NCI-H345 treated with DMSO at 0.1 percent for 48 hours (cell line): Measurements from ENCODE around the gene CTNND1.
"Not testable (repeated sequence)": the region's sequence is repeated elsewhere in the genome, so short reads cannot be mapped to it uniquely, and the experiment has no call there.

Source experiments
- DNase-seq: peaks from one replicate; lab custom pipeline; 2025; ENCODE audit not compliant: unreplicated experiment; lab: John Stamatoyannopoulos, UW

The CTNND1 gene

DNA sequence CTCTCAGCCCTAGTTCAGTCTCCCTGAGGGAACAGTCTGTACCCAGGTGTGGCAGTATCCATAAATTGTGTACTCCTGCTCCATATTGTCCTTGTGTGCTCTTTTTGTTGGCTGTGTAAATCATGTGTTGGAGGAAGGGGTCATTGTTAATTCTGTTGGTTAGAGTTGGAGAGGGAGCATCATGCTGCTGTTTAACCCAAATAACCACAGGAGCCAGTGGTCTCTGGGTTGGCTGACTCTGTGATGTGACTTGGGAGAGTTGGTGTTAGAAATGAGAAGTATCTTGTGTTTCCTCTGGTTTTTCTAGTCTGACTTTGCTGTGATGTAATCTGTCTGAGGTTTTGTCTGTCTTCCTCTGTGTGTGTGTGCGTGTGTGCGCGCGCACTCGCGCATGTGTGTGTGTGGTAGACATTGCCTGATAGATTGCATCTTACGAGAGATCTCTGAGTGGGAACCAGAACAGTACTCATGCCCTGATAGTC, 30.5 kb downstream of the CTNND1 start:
- no peak for DNase-seq

DNA sequence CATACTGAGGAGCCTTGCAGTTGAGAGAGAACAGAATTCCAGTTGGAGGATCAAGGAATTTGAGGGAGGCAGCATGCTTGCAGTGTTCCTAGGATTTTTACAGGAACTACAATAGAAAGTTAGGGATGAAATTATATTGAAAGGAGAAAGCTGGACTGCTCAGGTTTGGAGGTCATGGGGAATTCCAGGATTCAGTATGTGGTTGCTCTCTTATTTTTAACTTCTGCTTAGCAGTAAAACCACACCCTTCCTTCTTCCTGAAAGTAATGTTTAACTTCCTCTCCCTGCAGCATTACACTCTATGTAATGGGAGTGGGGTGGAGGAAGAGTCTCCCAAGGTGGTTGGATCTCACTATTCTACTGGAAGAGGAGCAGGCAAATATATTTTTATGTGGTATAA, 31.3 kb downstream of the CTNND1 start:
- DNase-seq: no peak

DNA sequence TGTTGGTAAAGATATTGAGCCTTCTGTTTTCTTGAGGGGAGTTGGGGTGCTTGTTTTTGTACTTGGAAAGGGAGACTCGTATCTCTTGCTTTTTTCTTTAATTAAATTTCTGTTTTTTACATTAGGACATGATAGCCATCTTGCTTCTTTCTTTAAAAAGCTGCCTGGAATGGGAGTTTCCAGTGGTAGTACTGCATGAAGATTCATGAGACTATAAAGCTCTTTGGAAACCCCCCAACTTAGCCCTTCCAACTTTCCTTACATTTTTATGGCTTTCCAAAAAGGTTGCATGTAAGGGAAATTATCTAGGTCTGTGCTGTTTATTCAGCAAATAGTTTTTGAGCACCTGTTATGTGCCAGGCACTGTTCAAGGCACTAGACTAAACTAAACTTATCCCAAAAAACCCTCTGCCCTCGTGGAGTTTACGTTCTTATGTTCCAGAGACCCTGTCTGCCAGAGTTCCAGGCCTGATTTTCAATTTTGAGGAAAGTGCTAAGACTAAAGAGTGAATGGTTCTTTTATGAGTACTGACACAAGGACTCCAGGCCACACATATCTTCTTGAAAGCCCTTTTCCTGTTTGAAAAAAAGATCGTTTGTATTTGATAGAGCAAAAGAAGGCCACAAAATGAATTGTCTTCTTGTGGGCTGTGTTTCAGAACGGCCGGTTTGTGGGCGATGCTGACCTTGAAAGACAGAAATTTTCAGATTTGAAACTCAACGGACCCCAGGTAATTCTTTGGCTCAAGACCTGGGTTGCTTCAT, 31.9 kb downstream of the CTNND1 start:
- no peak for DNase-seq

DNA sequence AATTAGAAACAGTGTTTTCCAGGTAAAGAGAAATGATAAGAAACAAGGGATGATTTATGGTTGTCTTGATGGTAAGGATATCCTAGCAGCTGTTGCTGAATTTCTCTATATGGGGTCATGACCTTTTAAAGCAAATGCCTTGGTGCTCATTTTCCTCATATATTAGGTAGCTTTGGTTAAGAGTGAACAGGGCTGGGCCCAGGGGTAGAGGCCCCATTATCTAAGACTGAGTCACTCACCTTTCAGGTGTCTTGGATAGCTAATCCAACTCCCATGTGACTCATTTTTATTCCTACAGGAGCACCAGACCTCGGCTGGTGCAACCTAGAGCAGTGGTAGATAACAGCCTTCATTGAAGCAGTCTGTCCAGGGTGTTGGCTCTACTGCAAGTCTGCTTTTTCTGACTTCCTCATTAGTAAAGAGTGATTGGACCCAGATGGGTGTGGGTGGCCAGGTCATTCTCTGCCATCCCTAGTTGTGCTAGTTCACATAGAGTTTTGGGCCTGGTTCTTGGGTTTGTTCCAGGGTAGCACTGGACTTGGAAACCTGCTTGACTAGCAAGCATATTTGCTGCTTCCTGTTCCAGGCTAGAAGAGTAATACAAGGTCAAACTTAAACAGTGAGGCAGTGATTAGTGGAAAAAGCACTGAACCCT, 37.4 kb downstream of the CTNND1 start:
- no peak for DNase-seq

DNA sequence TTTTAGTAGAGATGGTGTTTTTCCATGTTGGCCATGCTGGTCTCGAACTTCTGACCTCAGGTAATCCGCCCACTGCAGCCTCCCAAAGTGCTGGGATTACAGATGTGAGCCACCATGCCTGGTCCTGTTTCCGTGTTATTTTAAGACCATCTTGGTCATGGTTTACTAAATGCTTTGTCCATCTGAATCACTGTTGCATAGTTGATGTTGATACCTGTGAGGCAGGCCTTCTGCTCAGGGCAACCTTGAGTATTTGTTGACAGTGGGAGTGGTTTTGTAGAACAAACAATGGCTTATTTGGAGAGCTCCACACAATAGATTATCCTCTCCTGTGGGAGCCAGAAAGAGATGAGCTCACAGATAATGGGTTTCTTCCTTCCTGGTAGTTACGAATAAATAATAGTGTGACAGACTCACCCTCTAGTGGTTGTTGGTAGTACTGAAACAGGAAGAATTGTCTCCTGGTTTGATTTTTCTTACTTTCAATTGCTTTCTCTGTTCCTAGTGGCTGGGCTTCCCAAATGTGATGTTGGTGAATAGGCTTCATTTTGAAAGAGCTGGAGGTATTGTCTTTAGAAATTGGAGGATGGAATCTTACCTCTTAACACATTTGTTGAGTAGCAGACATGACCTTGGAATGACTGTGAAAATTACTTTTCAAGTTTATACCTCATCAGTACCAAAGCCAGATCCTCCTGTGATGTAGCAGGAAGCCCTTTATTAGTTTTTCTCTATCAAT, 39.0 kb downstream of the CTNND1 start:
- peak; percentile 98 for DNase-seq

DNA sequence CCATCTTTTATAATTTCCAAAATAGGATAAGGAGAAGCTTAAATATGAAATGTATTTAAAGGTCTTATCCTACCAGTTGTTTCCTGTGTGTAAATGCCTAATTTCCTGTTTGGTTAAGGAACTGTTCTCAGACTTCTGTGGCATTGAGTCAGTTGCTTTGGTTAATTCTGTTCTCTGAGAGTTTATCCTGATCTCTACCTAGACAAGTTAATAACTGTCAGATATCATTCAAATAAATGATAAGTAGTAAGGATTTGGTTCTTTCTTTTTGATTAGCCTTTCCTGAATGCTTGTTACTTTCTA, 39.5 kb downstream of the CTNND1 start:
- no peak for DNase-seq

DNA sequence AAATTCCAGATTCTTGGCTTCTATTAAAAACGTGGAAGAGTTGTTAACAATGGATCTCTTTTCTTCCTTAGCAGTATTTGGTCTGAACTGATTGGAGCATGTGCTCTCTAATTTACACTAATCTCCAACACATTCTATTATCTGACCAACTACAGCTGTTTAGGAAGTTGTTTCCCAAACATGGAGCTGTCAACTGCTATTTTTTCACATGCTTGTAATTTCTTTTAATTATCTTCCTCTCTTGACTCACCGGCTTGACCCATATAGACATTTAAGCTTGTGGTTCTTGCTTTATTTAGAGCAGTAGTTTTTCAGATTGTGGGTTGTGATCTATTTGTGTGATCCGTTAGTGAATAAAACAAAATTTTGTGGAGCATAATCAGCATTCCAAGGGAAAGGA, 40.8 kb downstream of the CTNND1 start:
- DNase-seq: no peak

DNA sequence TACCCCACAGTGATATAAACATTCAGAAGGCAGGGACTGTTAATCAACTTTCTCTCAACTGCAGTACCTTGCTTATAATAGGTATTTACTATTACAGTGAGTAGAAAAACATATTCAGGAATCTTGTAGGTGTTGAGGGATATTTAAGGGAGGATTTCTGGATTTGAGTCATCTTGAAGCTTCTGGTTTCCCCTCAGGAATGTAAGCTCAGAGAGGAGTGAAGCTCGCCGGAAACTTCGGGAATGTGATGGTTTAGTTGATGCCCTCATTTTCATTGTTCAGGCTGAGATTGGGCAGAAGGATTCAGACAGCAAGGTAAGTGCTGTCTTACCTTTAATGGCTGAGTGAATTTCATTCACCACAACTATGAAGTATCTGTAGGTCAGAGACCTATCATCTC, 42.9 kb downstream of the CTNND1 start:
- DNase-seq: no peak

DNA sequence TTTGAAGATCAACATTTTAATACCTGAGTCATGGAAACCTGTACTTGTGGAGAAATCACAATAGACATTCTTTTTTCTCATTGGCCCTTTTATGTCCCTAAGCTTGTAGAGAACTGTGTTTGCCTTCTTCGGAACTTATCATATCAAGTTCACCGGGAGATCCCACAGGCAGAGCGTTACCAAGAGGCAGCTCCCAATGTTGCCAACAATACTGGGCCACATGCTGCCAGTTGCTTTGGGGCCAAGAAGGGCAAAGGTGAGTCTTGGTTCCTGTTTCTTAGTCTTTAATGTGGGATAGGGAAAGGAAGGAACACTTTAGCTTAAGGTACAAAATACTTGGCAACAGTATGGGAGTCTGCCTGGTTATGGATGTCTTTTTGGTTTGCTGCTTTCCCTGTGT, 44.2 kb downstream of the CTNND1 start:
- no peak for DNase-seq

DNA sequence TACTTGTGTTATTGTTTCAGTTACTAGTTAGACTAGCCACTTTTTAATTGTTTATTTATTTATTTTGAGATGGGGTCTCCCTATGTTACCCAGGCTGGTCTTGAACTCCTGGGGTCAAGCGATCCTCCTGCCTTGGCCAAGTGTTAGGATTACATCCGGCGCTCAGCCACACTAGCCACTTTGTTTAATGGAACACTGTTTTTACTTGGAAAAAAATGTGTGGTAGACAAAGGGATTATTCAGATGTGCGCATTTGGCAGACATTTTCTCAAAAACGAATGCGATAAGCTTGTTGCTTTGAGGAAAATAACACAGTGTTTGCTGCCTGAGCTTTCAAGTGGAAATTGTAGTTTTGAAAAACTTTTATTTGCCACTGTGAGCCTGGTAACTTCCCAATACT, 51.0 kb downstream of the CTNND1 start:
- DNase-seq: no peak

DNA sequence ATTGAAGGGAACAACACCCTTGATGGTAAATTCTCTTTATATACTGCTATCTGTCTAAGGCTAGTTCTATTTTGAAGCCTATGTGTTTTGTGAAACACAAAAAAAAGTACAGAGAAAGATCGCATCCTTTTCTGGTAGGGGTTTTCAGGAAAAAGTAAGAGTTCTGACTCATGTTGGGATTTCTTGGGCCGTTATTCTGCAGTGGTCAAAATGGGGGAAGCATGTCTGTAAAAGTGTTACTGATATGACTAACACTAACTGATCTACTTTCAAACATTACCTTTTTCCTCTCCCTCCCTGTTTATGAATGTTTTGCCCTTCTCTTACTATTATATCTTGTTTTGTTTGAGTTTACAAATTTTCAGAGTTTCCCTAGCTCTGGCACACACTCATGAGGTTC, 53.9 kb downstream of the CTNND1 start:
- DNase-seq: no peak

DNA sequence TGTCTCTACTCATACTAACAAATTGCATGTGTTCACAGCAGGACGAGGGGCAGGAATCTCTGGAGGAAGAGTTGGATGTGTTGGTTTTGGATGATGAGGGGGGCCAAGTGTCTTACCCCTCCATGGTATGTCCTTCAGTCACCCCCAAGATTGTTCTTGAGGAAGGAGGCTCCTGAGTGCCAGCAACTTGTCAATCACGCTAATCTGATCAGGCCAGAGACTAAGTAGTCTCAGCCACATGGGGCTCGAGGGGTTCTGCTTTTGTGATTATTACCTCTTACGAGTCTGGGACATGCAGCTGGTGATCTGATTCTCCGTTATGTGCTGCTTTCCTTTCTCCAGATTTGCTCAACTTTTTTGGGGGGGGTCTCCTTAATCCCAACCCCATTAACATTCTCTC, 54.3 kb downstream of the CTNND1 start:
- no peak for DNase-seq

DNA sequence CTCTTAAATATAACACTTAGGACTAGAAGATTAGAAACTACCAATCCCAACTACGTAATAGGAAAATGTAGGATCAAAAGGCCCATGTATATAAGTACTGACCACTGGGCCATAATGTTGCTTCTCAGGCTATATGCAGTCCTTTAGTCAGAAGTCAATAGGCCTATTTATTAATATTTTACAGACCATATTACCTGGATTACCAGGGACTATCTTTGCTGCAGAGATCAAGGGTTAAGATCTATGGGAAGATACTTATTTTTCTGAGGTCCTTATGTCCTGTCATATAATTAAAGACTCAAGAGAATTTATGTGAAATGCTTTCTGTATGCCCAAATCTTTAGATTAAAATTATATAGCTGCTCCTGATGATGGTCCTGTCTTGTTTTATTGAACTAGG, 57.2 kb downstream of the CTNND1 start:
- no peak for DNase-seq

DNA sequence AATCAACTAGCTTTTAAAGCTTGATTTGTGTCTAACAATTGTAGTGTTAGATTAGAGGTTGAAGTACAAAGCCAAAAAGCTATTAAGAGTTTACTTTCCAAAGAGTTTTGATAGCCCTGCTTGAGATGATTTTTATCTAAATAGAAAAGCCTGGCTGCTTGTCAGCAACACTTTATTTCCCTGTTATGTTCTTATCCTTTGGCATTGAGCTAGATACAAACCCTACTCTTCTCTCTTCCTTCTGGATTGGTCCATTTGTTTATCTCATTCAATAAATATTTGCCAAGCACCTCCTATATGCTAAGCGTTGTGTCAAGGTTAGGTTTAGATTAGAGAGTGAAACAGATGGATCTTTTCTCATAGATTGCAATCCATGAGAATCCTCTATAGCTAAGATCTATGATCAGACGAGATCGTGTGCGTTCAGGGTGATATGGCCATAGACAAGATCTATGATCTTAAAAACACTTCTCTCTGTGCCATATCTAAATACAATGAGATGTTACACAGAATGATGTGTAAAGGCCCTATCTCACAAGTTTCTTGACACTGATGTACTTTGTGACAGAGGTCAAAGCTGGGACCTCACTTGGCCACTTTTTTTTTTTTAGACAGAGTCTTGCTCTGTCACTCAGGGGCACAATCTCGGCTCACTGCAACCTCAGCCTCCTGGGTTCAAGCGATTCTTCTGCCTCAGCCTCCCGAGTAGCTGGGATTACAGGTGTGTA, 57.8 kb downstream of the CTNND1 start:
- DNase-seq: no peak

DNA sequence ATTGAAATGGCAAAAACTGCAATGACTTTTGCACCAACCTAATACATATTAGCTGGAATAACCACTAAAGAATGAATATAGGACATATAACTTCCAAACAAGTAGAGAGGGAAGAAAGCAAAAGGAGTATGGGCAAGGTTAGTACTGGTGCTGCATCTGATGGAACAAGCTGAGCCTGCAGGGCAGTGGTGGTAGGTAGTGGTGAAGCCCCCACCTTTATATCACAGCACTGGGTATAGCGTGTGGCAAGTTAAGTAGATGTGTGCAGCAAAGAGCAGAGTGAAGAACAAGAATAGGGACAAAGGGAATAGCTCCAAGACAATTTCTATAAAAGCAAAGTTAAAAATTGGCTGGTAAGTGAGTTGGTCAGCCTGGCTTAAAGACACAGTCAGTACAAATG, 62.3 kb downstream of the CTNND1 start:
- no peak for DNase-seq

DNA sequence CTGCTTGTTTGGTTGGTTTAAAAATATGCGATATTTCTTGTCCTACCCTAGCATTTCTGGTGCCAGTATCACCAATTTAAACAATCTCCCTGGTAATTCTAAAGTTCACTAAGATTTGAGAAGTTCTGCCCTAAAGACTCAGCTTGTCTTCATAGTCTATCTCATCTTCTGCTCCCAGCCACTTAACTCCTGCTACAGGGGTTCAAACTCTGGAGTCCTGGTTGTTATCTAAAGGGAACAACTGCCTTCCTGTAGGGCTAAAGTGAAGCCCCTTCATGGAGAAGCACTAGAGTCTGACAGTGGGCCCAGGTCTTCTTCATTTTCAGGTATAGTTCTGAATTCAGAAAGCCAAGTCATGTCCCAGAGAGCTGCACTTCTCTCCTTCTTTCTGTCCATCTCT, 73.2 kb downstream of the CTNND1 start:
- no peak for DNase-seq

DNA sequence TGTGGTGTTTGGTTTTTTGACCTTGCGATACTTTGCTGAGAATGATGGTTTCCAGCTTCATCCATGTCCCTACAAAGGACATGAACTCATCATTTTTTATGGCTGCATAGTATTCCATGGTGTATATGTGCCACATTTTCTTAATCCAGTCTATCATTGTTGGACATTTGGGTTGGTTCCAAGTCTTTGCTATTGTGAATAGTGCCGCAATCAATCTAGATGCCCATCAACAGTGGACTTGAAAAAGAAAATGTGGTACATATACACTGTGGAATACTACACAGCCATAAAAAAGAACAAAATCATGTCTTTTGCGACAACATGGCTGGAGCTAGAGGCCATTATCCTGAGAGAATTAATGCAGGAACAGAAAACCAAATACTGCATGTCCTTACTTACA, 77.0 kb downstream of the CTNND1 start:
- not testable (repeated sequence) for DNase-seq

DNA sequence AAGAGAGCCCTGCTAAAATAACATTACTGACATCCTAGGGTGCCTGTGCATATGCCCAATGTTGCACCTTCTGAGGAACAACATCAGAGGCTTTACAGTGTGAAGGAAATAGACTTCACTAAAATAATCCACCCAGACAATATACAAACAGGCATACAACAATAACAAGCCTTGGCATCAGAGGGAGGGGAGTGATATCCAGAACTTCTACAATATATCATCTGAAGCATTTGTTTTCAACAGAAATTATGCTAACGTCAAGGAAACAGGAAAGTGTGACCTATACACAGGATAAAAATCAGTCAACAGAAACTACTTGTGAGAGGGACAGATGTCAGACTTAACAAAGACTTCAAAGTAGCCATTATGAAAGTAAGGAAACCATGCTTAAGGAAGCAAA, 81.3 kb downstream of the CTNND1 start:
- DNase-seq: no peak

DNA sequence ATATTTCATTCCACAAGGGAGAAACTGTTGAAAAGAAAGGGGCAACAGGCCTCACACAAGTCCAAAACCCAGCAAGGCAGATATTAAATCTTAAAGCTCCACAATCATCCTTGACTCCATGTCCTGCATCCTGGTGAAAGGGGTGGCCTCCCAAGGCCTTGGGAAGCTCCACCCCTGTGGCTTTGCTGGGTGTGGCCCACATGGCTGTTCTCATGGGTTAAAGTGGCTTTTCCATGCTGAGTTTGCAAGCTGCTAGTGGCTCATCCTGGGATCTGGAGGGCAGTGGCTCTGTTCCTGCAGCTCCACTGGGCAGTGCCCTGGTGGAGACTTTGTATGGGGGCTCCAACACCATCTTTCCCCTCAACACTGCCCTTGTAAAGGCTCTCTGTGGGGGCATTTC, 106.4 kb downstream of the CTNND1 start:
- DNase-seq: no peak

DNA sequence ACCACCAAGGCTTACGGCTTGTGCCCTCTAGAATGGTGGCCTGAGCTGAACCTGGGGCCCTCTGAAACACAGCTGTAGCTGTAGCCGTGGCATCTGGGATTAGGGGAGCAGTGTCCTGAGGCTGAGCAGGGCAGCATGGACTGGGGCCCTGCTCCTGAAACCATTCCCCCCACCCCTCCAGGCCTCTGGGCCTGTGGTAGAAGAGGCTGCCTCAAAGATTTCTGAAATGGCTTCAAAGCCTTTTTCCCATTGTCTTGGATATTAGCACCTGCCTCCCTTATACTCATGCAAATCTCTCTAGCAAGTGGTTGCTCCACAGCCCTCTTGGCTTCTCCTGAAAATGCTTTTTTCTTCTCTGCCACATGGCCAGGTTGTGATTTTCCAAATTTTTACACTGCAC, 106.9 kb downstream of the CTNND1 start:
- DNase-seq: no peak
